HG03558 (cell line): ENCODE measurements around the gene TRAM2.

Experiments used
- ATAC-seq: cut with Tn5 transposase; IDR thresholded peaks from one replicate; pipeline ENCODE4 v1.9.1; 2021; ENCODE audit warnings: moderate number of reproducible peaks; ENCODE audit not compliant: unreplicated experiment; ENCODE audit errors: extremely low read depth

TRAM2 gene, protein sequence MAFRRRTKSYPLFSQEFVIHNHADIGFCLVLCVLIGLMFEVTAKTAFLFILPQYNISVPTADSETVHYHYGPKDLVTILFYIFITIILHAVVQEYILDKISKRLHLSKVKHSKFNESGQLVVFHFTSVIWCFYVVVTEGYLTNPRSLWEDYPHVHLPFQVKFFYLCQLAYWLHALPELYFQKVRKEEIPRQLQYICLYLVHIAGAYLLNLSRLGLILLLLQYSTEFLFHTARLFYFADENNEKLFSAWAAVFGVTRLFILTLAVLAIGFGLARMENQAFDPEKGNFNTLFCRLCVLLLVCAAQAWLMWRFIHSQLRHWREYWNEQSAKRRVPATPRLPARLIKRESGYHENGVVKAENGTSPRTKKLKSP

GRCh38 chr6:52577022-52577777 is at the start of gene TRAM2:
TSS of gene TRAM2 (minus strand) at chr6:52577060. CDS start at chr6:52576915, 145 bp downstream.
- peak; percentile 25 for ATAC-seq

DNA sequence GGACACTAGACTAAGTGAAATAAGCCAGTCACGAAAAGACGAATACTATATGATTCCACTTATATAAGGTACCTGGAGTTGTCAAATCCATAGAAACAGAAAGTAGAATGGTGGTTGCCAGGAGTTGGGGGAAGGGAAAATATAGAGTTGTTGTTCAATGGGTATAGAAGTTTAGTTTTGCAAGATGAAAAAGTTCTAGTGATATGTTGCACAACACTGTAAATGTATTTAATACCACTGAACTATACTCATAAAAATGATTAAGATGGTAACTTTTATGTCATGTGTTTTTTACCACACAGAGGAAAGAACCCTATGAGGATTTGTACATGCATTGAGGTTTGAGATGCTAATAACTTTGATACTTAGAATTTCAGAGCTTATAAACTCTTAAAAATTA is 46.0 kb upstream of the TRAM2 start:
- no peak for ATAC-seq

GRCh38 chr6:52621631-52622030 is 44.8 kb upstream of the TRAM2 start:
- no peak for ATAC-seq

GRCh38 chr6:52620906-52621190 is 44.0 kb upstream of the TRAM2 start:
- ATAC-seq, result no peak

- no peak for ATAC-seq
These were observed 43.4 kb upstream of the TRAM2 start for GRCh38 chr6:52620055-52620905.

- ATAC-seq, result no peak
These were observed 40.2 kb upstream of the TRAM2 start for GRCh38 chr6:52617087-52617486.

GRCh38 chr6:52616059-52616690 is 39.3 kb upstream of the TRAM2 start:
- ATAC-seq, result no peak

DNA sequence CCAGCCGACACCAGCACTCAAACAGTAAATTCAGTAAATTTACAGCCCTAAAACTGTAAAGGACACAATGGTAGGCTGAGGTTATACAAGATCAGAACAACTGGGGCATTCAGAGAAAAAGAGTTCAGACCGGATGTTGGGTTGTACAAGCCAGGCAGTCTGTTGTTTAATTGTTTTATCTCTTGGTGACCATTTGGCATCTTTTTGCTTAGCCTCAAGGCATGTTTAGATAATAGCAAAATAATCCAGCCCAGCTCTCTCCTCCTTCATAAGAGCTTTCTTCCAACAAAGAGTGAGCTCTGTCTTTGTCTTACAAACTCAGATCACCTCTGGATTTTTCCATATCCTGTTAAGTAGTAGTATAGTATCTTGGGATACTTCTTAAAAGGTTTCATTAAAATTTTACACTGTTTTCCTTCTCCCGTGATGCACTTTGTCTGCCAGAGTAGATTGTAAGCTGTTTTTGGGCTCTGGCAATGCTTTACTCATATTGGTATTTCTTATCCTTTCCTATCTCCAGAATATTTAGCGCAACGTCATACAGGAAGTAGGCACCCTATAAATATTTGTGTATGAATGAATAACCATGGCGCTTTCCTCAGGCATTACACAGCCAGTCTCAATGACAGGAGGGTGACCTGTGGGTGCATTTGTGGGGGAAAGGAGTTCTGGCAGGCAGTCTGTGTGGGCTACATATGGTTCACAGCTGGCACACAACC is 35.6 kb upstream of the TRAM2 start:
- no peak for ATAC-seq

- no peak for ATAC-seq
These were observed 35.0 kb upstream of the TRAM2 start for GRCh38 chr6:52611833-52612232.

DNA sequence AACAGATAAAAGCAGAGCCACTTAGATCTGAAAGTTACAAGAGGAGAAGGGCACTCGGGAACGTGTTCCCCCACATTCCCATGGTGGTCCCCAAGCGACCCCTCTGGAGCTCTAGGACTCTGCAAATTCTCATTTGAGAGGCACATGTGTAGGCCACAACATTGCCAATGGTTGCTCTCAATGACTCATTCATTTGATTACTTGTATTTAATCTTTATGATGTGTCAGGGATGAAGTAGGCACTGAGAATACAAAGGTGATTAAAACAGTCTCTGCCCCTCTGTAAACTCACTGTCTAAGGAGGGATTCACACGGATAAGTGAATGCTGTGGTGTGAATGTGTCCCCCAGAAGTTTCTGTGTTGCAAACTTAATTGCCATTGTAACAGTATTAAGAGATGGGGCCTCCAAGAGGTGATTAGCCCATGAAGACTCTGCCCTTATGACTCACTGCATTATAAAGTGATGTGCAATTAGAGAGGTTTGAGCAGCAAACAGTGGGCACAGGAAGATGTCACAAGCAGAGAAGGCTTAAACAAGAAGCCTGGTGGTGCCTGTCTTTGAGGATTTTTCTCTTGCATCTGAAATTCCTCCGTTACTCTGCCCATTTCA is 34.0 kb upstream of the TRAM2 start:
- ATAC-seq, result no peak

GRCh38 chr6:52610011-52610410 is 33.2 kb upstream of the TRAM2 start:
- ATAC-seq, result no peak

DNA sequence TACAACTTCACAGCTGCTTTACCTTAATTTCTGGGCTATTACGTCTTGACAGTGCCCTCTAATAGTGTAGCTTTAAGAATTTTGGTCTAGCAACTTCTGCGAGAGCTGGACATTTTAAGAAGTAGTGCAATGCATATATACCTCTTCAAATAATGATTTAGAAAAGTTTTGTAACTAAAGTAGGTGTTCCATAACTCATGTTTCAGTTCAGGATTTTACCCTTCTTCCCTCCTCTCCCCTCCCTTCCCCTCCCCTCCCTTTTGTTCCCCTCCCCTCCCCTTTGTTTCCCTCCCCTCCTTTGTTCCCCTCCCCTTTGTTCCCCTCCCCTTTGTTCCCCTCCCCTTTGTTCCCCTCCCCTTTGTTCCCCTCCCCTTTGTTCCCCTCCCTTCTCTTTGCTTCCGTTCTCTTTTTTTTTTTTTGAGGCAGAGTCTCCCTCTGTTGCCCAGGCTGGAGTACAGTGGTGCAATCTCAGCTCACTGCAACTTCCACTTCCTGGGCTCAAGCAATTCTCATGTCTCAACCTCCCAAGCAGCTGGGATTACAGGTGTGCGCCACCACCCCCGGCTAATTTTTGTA is 28.8 kb upstream of the TRAM2 start:
- no peak for ATAC-seq

GRCh38 chr6:52603000-52603795 is 26.3 kb upstream of the TRAM2 start:
- no peak for ATAC-seq

DNA sequence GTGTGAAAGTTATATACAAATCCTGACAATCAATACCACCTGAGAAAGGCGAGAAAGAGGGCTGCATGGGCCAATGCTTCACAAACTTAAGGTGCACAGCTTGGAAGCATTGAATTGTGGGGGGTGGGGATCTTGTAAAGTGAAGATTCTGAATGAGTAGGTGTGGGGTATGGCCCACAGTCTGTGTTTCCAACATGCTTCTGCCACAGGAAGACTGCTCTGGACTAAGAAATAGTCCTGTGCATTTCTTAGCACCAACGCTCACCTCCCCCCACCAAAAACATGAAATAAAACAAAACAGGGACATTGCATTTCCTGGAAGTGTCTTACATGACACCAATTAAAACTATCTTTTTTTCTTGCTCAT is 21.9 kb upstream of the TRAM2 start:
- no peak for ATAC-seq

DNA sequence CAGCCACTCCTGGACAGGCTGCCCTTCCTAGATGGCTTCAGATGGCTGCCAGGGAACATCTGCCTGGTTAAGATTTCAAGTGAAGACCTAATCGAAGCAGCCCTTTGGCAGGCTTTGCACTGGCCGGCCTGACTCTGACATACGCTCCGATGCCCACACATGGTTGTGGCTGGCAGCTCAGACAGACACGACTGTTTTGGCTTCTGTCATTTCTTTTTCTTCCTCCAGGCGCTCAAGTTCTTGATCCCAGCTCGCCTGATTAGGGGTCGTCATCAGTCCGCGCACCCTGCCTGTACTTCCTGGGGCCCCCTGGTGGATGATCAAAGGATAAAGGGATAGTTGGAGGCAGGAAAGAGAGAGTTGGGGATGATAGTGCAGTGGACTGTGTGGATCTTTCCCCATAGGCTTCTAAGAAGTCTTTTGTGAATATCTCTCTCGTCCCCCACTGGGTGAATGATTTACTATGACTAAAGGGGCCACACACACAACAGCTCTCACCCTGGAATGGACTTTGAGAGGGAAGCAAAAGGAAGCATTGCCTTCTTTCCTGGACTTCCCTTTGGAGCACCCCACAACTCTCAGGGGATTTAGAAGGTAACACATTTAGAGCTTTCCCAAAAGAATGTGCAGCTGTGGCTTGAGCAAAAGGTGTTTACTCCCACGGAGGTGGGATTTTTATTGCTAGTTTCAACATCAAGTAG is 21.4 kb upstream of the TRAM2 start:
- no peak for ATAC-seq

GRCh38 chr6:52597738-52598122 is 20.9 kb upstream of the TRAM2 start:
- ATAC-seq, result no peak

GRCh38 chr6:52596371-52597028 is 19.6 kb upstream of the TRAM2 start:
- no peak for ATAC-seq
